Measurements from ENCODE around the gene PSIP1. TPM values are rescaled to one million over a fixed set of nuclear protein-coding genes. Genes with fewer than 3 reads are reported as not detected.
"Not testable (repeated sequence)": the region's sequence is repeated elsewhere in the genome, so short reads cannot be mapped to it uniquely, and the experiment has no call there.

The PSIP1 gene
- total and polyA plus RNA-seq, 2 experiments from 2014 or later = 36.9 to 58.0 TPM

DNA sequence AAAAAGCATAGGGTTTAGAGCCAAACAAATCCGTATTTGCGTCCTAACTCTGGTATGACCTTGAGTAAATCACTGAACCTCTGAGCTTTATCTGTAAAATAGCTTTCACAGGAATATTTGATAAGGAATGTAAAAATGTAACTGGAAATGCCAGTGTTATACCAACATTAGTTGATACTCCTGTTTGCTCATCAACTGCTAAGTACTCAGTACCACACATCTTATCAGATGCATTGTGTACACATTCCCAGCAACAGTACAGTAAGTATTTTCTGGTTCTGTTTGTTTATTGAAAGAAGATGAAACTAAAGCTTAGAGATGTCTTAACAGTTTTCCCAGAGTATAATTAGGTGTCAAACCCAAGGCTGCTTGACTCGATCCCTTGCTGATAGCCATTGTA is 66.6 kb downstream of the PSIP1 start:
- H2AFZ ChIP-seq = no peak overlapping the region
- H3K4me2 ChIP-seq (ENCODE audit: unreplicated experiment) = no peak overlapping the region
- TF ChIP-seq EZH2 (IDR thresholded peaks at IDR 0.05; ENCODE audit: insufficient read depth, poor library complexity, severe bottlenecking) = no peak
- no peak for TF ChIP-seq EZH2phosphoT487 (IDR thresholded peaks at IDR 0.05; ENCODE audit: insufficient read depth, low read depth)
- H3K79me2 ChIP-seq (ENCODE audit: insufficient read depth) = peaks cover 77% of the 10 kb centered on the region
- in situ Hi-C loops (cut with MboI) = no loop called here
- DNase-seq = no peak
- no peaks in the 10 kb centered on the region for H3K9me2 ChIP-seq (ENCODE audit: insufficient read depth)
- no peaks in the 10 kb centered on the region for H3K9me3 ChIP-seq (ENCODE audit: low read depth)
- H3K9ac ChIP-seq = no peak overlapping the region
- H3K27ac ChIP-seq = no peak overlapping the region
- WGBS, 2 experiments (ENCODE audit: low coverage in 1 of 2, low lambda C conversion rate in 2 of 2, missing lambda C conversion rate in 2 of 2) = 97 to 99% methylated on average over 3 of the region's 3 CpGs
- no peaks in the 10 kb centered on the region for H3K4me1 ChIP-seq (ENCODE audit: insufficient read depth)
- H4K20me1 ChIP-seq (ENCODE audit: insufficient read depth) = no peaks in the 10 kb centered on the region
- no peaks in the 10 kb centered on the region for H3K27me3 ChIP-seq (replicated peaks; ENCODE audit: insufficient read depth)
- H3K36me3 ChIP-seq (ENCODE audit: low read depth) = peaks cover 55% of the 10 kb centered on the region
- no peak overlapping the region for H3K4me3 ChIP-seq
- no peaks in the 10 kb centered on the region for H3F3A ChIP-seq (ENCODE audit: insufficient read depth)

- H3K9ac ChIP-seq; H3K4me2 ChIP-seq (ENCODE audit: unreplicated experiment); H4K20me1 ChIP-seq (ENCODE audit: insufficient read depth); in situ Hi-C loops (cut with MboI); DNase-seq; H2AFZ ChIP-seq; H3K27ac ChIP-seq; H3K27me3 ChIP-seq (replicated peaks; ENCODE audit: insufficient read depth); H3K9me3 ChIP-seq (ENCODE audit: low read depth); H3K4me1 ChIP-seq (ENCODE audit: insufficient read depth); H3K4me3 ChIP-seq; H3K9me2 ChIP-seq (ENCODE audit: insufficient read depth): not testable (repeated sequence)
- Histone ChIP-seq H3F3A (ENCODE audit: insufficient read depth) (peaks cover 10% of the 10 kb centered on the region; the same call in 1 of the 2 replicates), H3K36me3 (ENCODE audit: low read depth) (peaks cover 40% of the 10 kb centered on the region), H3K79me2 (ENCODE audit: insufficient read depth) (peaks cover 81% of the 10 kb centered on the region)
- 94 to 95% methylated on average over 6 to 33 of the region's 33 CpGs for WGBS, 2 experiments (ENCODE audit: low coverage in 1 of 2, low lambda C conversion rate in 2 of 2, missing lambda C conversion rate in 2 of 2)
Measured at GRCh38 chr9:15442264-15442663, 68.5 kb downstream of the PSIP1 start.

- H3K4me1 ChIP-seq (ENCODE audit: insufficient read depth); H3K4me3 ChIP-seq; H3K27me3 ChIP-seq (replicated peaks; ENCODE audit: insufficient read depth); H3K27ac ChIP-seq; H3K9me3 ChIP-seq (ENCODE audit: low read depth); H3K9me2 ChIP-seq (ENCODE audit: insufficient read depth); H3K4me2 ChIP-seq (ENCODE audit: unreplicated experiment); H2AFZ ChIP-seq; DNase-seq; H4K20me1 ChIP-seq (ENCODE audit: insufficient read depth); H3K9ac ChIP-seq; in situ Hi-C loops (cut with MboI): not testable (repeated sequence)
- peaks cover 36% of the 10 kb centered on the region for H3K36me3 ChIP-seq (ENCODE audit: low read depth)
- H3K79me2 ChIP-seq (ENCODE audit: insufficient read depth) = peaks cover 83% of the 10 kb centered on the region
- peaks cover 10% of the 10 kb centered on the region; the same call in 1 of the 2 replicates for H3F3A ChIP-seq (ENCODE audit: insufficient read depth)
- 95 to 100% methylated on average over 7 to 22 of the region's 29 CpGs for WGBS, 2 experiments (ENCODE audit: low coverage in 1 of 2, low lambda C conversion rate in 2 of 2, missing lambda C conversion rate in 2 of 2)
Measured at GRCh38 chr9:15441841-15442240, 68.9 kb downstream of the PSIP1 start.

DNA sequence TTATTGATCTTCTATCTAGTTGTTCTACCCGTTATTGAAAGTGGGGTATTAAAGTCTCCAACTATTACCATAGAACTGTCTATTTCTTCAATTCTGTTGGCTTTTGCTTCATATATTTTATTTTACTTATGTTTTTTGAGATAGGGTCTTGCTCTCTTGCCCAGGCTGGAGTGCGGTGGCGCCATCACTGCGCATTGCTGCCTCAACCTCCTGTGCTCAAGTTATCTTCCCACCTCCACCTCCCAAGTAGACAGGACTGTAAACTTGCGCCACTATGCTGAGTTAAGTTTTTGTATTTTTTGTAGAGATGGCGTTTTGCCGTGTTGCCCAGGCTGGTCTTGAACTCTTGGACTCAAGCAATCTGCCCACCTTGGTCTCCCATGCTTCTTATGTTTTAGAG is 71.9 kb downstream of the PSIP1 start:
- DNase-seq = no peak
- Histone ChIP-seq H4K20me1 (ENCODE audit: insufficient read depth) (no peaks in the 10 kb centered on the region), H3K27ac (no peak overlapping the region), H3K9ac (no peak overlapping the region), H3K4me1 (ENCODE audit: insufficient read depth) (0 out of 2 replicates have a peak, but pooled peaks cover 6% of the 10 kb centered on the region), H3F3A (ENCODE audit: insufficient read depth) (peaks cover 10% of the 10 kb centered on the region; the same call in 1 of the 2 replicates), H3K36me3 (ENCODE audit: low read depth) (peaks cover 27% of the 10 kb centered on the region), H3K4me3 (no peak overlapping the region), H3K79me2 (ENCODE audit: insufficient read depth) (peaks cover 85% of the 10 kb centered on the region), H2AFZ (no peak overlapping the region), H3K9me3 (ENCODE audit: low read depth) (no peaks in the 10 kb centered on the region), H3K4me2 (ENCODE audit: unreplicated experiment) (no peak overlapping the region), H3K9me2 (ENCODE audit: insufficient read depth) (no peaks in the 10 kb centered on the region), H3K27me3 (replicated peaks; ENCODE audit: insufficient read depth) (no peaks in the 10 kb centered on the region)
- in situ Hi-C loops (cut with MboI) = no loop called here
- no peak for TF ChIP-seq EZH2 (IDR thresholded peaks at IDR 0.05; ENCODE audit: insufficient read depth, poor library complexity, severe bottlenecking)
- no peak for TF ChIP-seq EZH2phosphoT487 (IDR thresholded peaks at IDR 0.05; ENCODE audit: insufficient read depth, low read depth)
- WGBS, 2 experiments (ENCODE audit: low coverage in 1 of 2, low lambda C conversion rate in 2 of 2, missing lambda C conversion rate in 2 of 2) = 96 to 99% methylated on average over 7 of the region's 7 CpGs

DNA sequence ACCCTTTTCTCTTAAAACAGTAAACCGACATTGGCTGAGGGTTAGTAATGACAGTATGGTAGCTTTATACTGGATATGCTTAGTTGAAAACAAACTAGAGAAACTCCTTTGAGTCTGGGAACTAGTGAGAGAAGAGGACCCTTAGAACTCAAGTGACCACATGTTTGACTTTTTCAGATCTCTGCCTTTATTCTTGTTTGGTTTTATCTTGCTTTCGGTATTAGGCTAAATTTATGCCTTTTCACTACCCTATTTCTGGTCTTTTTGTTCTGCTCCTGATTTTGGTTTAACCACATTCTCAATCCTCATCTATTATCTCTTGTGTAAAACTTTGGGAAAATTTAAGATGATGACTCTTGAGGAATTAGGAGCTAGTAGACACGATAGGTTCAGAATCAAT is 77.1 kb downstream of the PSIP1 start:
- H3K27me3 ChIP-seq (replicated peaks; ENCODE audit: insufficient read depth) = no peaks in the 10 kb centered on the region
- WGBS, 2 experiments (ENCODE audit: low coverage in 1 of 2, low lambda C conversion rate in 2 of 2, missing lambda C conversion rate in 2 of 2) = 86 to 90% methylated on average over 3 of the region's 3 CpGs
- H3K9me2 ChIP-seq (ENCODE audit: insufficient read depth) = no peaks in the 10 kb centered on the region
- H3K9ac ChIP-seq = no peak overlapping the region
- no peak for DNase-seq
- TF ChIP-seq EZH2 (IDR thresholded peaks at IDR 0.05; ENCODE audit: insufficient read depth, poor library complexity, severe bottlenecking) (no peak), EZH2phosphoT487 (IDR thresholded peaks at IDR 0.05; ENCODE audit: insufficient read depth, low read depth) (no peak)
- H3K4me1 ChIP-seq (ENCODE audit: insufficient read depth) = 0 out of 2 replicates have a peak, but pooled peaks cover 6% of the 10 kb centered on the region
- H3K9me3 ChIP-seq (ENCODE audit: low read depth) = no peaks in the 10 kb centered on the region
- peaks cover 100% of the 10 kb centered on the region for H3K79me2 ChIP-seq (ENCODE audit: insufficient read depth)
- no peak overlapping the region for H3K4me3 ChIP-seq
- no peak overlapping the region for H2AFZ ChIP-seq
- no peak overlapping the region for H3K27ac ChIP-seq
- in situ Hi-C loops (cut with MboI) = no loop called here
- peaks cover 18% of the 10 kb centered on the region for H3K36me3 ChIP-seq (ENCODE audit: low read depth)
- H3F3A ChIP-seq (ENCODE audit: insufficient read depth) = peaks cover 15% of the 10 kb centered on the region; the same call in 1 of the 2 replicates
- H3K4me2 ChIP-seq (ENCODE audit: unreplicated experiment) = no peak overlapping the region
- no peaks in the 10 kb centered on the region for H4K20me1 ChIP-seq (ENCODE audit: insufficient read depth)
